MM.1S (cell line): ENCODE data around the gene STXBP6.

Experiments used
- DNase-seq: peaks from one replicate; pipeline ENCODE4 v3.0.0-alpha.2; 2015
- H2AFZ ChIP-seq: fragments of 300-600 bp; sonication (generic); 2 replicates; pipeline ENCODE4 v1.6.0; 2016; ENCODE audit warnings: antibody characterized with exemption, low read length
- H3F3A ChIP-seq: fragments of 300-600 bp; sonication (generic); 2 replicates; pipeline ENCODE4 v1.6.1; 2016; ENCODE audit warnings: mild to moderate bottlenecking, antibody characterized with exemption, low read length, moderate library complexity, mixed read lengths; ENCODE audit not compliant: insufficient read depth
- H3K27ac ChIP-seq: fragments of 300-600 bp; sonication (generic); 2 replicates; pipeline ENCODE4 v1.5.1; 2016; ENCODE audit warnings: mild to moderate bottlenecking, low read length
- H3K27me3 ChIP-seq: fragments of 300-600 bp; sonication (generic); replicated peaks from 2 replicates; pipeline ENCODE4 v1.6.0; 2016; ENCODE audit warnings: low read length; ENCODE audit not compliant: insufficient read depth
- H3K36me3 ChIP-seq: fragments of 300-600 bp; sonication (generic); replicated peaks from 2 replicates; pipeline ENCODE4 v1.6.1; 2016; ENCODE audit warnings: mild to moderate bottlenecking, low read length, mixed read lengths; ENCODE audit not compliant: insufficient read depth
- H3K4me1 ChIP-seq: fragments of 300-600 bp; sonication (generic); 2 replicates; pipeline ENCODE4 v1.6.1; 2016; ENCODE audit warnings: low read length, mixed read lengths
- H3K4me2 ChIP-seq: fragments of 300-600 bp; sonication (generic); 2 replicates; pipeline ENCODE4 v1.6.0; 2016; ENCODE audit warnings: low read depth, low read length
- H3K4me3 ChIP-seq: fragments of 300-600 bp; sonication (generic); 2 replicates; pipeline ENCODE4 v1.5.1; 2016; ENCODE audit warnings: low read length, mixed read lengths
- H3K79me2 ChIP-seq: fragments of 300-600 bp; sonication (generic); 2 replicates; pipeline ENCODE4 v1.6.1; 2016; ENCODE audit warnings: mixed run types, low read length, mixed read lengths
- H3K9ac ChIP-seq: fragments of 300-600 bp; sonication (generic); 2 replicates; pipeline ENCODE4 v1.6.1; 2016; ENCODE audit warnings: low read length, mixed read lengths
- H3K9me2 ChIP-seq: fragments of 300-600 bp; sonication (generic); replicated peaks from 2 replicates; pipeline ENCODE4 v1.6.1; 2016; ENCODE audit warnings: mild to moderate bottlenecking, low read length, mixed read lengths; ENCODE audit not compliant: insufficient read depth
- H3K9me3 ChIP-seq: fragments of 300-600 bp; sonication (generic); replicated peaks from 2 replicates; pipeline ENCODE4 v1.6.1; 2016; ENCODE audit warnings: mild to moderate bottlenecking, low read length, mixed read lengths; ENCODE audit not compliant: insufficient read depth
- H4K20me1 ChIP-seq: fragments of 300-600 bp; sonication (generic); 2 replicates; pipeline ENCODE4 v1.6.1; 2016; ENCODE audit warnings: mild to moderate bottlenecking, low read length, moderate library complexity, mixed read lengths; ENCODE audit not compliant: insufficient read depth
- EZH2 ChIP-seq: fragments of 300-600 bp; sonication (generic); optimal IDR thresholded peaks from 2 replicates; pipeline ENCODE3; 2017; ENCODE audit warnings: low read depth, mild to moderate bottlenecking, antibody characterized with exemption, low read length, mixed read lengths
- EZH2phosphoT487 ChIP-seq: fragments of 300-600 bp; sonication (generic); IDR thresholded peaks from 2 replicates; pipeline ENCODE4 v1.6.1; 2018; ENCODE audit warnings: antibody characterized with exemption, low read length
- TF ChIP-seq, protein P1 (sequence below): fragments of 300-600 bp; sonication (generic); IDR thresholded peaks from 2 replicates; pipeline ENCODE4 v1.5.1; 2016; ENCODE audit warnings: antibody characterized with exemption, low read length, mixed read lengths

The STXBP6 gene

DNA sequence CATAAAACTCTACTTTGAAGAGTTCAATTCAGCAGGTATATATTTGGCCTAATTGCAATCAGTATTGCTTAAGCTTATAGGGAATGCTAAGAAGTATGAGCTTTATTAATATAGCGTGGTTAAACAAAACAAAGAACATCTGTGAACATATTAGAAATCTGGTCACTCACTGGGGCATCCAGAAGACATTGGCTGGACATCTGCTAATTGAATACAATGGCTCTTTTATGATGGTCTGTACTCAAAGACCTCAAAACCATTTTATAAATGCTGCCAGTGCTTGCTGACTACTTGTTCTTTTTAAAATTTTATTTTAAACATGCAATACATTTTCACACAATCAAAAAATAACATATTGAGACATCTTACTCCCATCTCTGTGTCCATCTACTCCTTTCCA lies 173.0 kb downstream of the STXBP6 start:
- no peaks in the 10 kb centered on the region for H3F3A ChIP-seq
- H2AFZ ChIP-seq, result no peak overlapping the region
- no peaks in the 10 kb centered on the region for H3K9me3 ChIP-seq
- H3K36me3 ChIP-seq, result no peaks in the 10 kb centered on the region
- H3K4me1 ChIP-seq, result no peaks in the 10 kb centered on the region
- TF ChIP-seq EZH2phosphoT487, result no peak
- TF ChIP-seq, protein P1, sequence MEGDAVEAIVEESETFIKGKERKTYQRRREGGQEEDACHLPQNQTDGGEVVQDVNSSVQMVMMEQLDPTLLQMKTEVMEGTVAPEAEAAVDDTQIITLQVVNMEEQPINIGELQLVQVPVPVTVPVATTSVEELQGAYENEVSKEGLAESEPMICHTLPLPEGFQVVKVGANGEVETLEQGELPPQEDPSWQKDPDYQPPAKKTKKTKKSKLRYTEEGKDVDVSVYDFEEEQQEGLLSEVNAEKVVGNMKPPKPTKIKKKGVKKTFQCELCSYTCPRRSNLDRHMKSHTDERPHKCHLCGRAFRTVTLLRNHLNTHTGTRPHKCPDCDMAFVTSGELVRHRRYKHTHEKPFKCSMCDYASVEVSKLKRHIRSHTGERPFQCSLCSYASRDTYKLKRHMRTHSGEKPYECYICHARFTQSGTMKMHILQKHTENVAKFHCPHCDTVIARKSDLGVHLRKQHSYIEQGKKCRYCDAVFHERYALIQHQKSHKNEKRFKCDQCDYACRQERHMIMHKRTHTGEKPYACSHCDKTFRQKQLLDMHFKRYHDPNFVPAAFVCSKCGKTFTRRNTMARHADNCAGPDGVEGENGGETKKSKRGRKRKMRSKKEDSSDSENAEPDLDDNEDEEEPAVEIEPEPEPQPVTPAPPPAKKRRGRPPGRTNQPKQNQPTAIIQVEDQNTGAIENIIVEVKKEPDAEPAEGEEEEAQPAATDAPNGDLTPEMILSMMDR, result no peak
- TF ChIP-seq EZH2, result no peak
- H3K4me2 ChIP-seq, result no peak overlapping the region
- H3K79me2 ChIP-seq, result no peaks in the 10 kb centered on the region
- H4K20me1 ChIP-seq, result no peaks in the 10 kb centered on the region
- no peak overlapping the region for H3K9ac ChIP-seq
- DNase-seq, result no peak
- H3K4me3 ChIP-seq, result no peak overlapping the region
- H3K27me3 ChIP-seq, result no peaks in the 10 kb centered on the region
- no peak overlapping the region for H3K27ac ChIP-seq
- no peaks in the 10 kb centered on the region for H3K9me2 ChIP-seq

DNA sequence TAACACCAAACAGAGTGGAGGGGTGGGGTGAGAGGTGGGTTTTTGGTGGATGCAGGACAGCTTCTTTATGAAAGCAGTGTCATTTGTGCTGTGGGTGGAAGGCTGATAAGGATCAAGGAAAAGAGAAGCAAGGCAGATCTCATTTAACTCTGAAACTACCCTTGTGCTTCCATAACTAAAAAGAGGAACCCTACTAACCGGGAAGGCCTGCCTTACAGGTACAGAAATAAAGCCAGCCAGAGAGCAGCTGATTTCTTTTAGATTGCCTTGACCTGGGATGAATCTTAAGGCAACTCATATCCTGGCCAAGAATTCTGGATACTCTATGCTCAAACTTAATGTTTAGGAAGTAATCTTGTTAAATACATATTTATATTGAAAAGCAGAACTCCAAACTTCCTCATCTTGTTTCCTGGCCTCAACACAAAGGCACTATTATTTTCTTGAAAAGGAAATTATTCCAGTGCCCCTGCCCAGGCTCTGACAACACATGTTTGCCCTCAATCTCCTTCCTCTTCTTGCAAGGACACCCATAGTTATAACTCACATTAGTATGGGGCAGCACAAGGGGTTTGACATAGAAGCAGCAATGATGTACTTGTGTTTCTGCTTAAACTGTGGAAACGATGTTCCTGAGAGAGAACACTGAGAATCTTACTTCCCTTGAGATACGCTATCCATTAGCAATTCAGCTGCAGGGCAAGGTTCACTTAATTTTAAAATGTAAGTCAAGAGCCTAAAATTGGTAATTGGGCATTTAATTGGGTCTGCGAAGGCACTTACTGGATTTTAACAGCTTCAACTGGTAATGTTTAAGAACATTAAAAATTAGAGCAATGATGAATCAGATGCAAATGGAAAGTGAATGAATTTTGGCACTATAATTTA lies 173.7 kb downstream of the STXBP6 start:
- H3K27ac ChIP-seq, result no peak overlapping the region
- H3K9me3 ChIP-seq, result no peaks in the 10 kb centered on the region
- H3K4me2 ChIP-seq, result no peak overlapping the region
- H3K79me2 ChIP-seq, result no peaks in the 10 kb centered on the region
- H3K4me3 ChIP-seq, result no peak overlapping the region
- no peaks in the 10 kb centered on the region for H3K36me3 ChIP-seq
- H3F3A ChIP-seq, result no peaks in the 10 kb centered on the region
- no peak overlapping the region for H3K9ac ChIP-seq
- no peak for DNase-seq
- no peaks in the 10 kb centered on the region for H4K20me1 ChIP-seq
- no peak overlapping the region for H2AFZ ChIP-seq
- no peaks in the 10 kb centered on the region for H3K27me3 ChIP-seq
- H3K9me2 ChIP-seq, result no peaks in the 10 kb centered on the region
- no peaks in the 10 kb centered on the region for H3K4me1 ChIP-seq
- no peak for TF ChIP-seq EZH2
- no peak for TF ChIP-seq EZH2phosphoT487
- TF ChIP-seq, protein P1, result no peak

DNA sequence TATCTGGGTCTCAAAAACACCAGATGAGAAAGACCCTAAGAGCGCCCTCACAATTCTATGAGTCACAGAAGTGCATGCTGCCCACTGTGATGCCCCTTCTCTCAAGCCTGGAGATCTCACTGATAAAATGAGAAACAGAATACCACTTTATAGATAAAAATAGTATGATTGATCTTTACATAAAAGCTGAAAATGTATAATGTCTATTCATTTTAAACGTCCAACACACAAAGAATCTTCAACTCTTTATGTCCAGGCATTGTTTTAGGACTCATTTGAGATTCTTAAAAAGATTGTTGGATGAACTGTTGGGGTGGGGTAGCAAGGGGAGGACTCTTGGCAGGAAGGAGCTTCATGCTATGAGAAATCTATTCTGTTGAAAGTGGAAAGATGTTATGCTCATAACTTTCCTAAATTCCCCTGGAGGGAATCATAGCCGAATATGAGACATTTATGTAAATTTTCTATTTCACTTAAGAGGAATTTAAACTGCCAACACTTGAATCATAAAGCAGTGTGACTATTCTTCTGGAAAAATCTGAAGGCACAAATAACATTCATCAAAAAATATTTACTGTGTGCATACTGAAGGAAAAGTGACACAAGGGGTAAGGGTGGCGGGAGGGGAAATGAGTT lies 174.6 kb downstream of the STXBP6 start:
- H2AFZ ChIP-seq, result no peak overlapping the region

More for the DNA sequence above, 174.6 kb downstream of the STXBP6 start:
- Histone ChIP-seq H3K4me2 (no peak overlapping the region), H3K36me3 (no peaks in the 10 kb centered on the region), H3K79me2 (no peaks in the 10 kb centered on the region), H3F3A (no peaks in the 10 kb centered on the region), H3K9me3 (no peaks in the 10 kb centered on the region), H3K4me1 (no peaks in the 10 kb centered on the region), H3K9ac (no peak overlapping the region), H3K4me3 (no peak overlapping the region), H3K27ac (no peak overlapping the region), H3K27me3 (no peaks in the 10 kb centered on the region), H3K9me2 (no peaks in the 10 kb centered on the region), H4K20me1 (no peaks in the 10 kb centered on the region)
- TF ChIP-seq EZH2phosphoT487 (no peak), EZH2 (no peak)
- TF ChIP-seq, protein P1, result no peak
- no peak for DNase-seq
